T-helper 1 cell treated with Interleukin-12 subunit alpha and Interleukin-12 subunit beta and Interleukin-4 antibody, amounts not matched to agents 30 μg/mL and 1 μg/mL, for 36 hours (primary cell): ENCODE measurements around the gene ULK1.

Experiments used
- H3K27ac Mint-ChIP-seq: one replicate; pipeline ENCODE4 v1.8.0; 2021; ENCODE audit warnings: mild to moderate bottlenecking, mixed read lengths
- H3K27me3 Mint-ChIP-seq: one replicate; pipeline ENCODE4 v1.8.0; 2021; ENCODE audit warnings: low read depth, mixed read lengths
- H3K36me3 Mint-ChIP-seq: one replicate; pipeline ENCODE4 v1.8.0; 2021; ENCODE audit warnings: low read depth, mixed read lengths
- H3K4me1 Mint-ChIP-seq: one replicate; pipeline ENCODE4 v1.8.0; 2021; ENCODE audit warnings: low read depth, mixed read lengths
- H3K4me3 Mint-ChIP-seq: one replicate; pipeline ENCODE4 v1.8.0; 2021; ENCODE audit warnings: mild to moderate bottlenecking, moderate library complexity, mixed read lengths
- H3K9me3 Mint-ChIP-seq: one replicate; pipeline ENCODE4 v1.8.0; 2021; ENCODE audit warnings: mixed read lengths

ULK1 gene

GRCh38 chr12:131905630-131906091 is 11.2 kb downstream of the ULK1 start:
- no peaks in the 10 kb centered on the region for H3K36me3 Mint-ChIP-seq
- no peaks in the 10 kb centered on the region for H3K27me3 Mint-ChIP-seq
- H3K27ac Mint-ChIP-seq: no peak overlapping the region
- H3K4me1 Mint-ChIP-seq: peaks cover 4% of the 10 kb centered on the region
- no peaks in the 10 kb centered on the region for H3K9me3 Mint-ChIP-seq
- H3K4me3 Mint-ChIP-seq: no peak overlapping the region

DNA sequence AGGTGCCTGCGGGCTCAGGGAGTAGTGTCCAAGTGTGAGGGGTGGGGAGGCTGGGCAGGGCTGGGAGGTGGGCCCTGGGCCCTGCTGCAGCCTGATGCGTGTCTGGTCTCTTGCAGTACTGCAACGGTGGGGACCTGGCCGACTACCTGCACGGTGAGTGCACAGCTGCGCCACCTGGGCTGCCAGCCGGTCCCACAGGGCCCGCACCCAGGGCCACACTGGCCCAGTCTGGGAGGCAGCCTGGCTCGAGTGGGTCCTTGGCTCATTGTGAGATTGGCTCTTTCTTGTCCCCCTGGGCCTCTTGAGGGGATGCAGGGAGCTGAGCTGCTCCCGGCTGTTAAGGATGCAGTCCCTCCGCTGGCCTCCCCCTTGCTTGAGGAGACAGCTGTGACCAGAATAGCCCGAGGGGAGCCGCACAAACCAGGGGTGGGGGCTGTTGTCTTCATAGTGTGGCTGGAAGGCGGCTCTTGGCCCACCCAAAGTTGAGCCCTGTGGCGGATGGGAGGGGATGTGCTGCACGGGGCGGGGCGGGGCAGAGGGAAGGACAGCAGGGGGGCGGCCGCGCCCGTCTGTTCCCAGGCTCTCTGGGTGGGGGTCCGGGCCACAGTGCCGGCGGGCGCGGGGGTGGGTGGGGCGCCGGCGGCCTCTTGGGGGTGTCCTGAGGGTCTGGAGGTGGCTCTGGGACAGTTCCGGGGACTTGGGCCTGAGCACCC is 13.1 kb downstream of the ULK1 start:
- Mint-ChIP-seq H3K27me3 (no peaks in the 10 kb centered on the region), H3K4me1 (peaks cover 4% of the 10 kb centered on the region), H3K36me3 (no peaks in the 10 kb centered on the region), H3K4me3 (no peak overlapping the region), H3K9me3 (no peaks in the 10 kb centered on the region), H3K27ac (no peak overlapping the region)

GRCh38 chr12:131908092-131909080 is 14.0 kb downstream of the ULK1 start:
- Mint-ChIP-seq H3K9me3 (no peaks in the 10 kb centered on the region), H3K27ac (no peak overlapping the region), H3K4me3 (no peak overlapping the region), H3K27me3 (no peaks in the 10 kb centered on the region), H3K4me1 (peaks cover 4% of the 10 kb centered on the region), H3K36me3 (no peaks in the 10 kb centered on the region)

DNA sequence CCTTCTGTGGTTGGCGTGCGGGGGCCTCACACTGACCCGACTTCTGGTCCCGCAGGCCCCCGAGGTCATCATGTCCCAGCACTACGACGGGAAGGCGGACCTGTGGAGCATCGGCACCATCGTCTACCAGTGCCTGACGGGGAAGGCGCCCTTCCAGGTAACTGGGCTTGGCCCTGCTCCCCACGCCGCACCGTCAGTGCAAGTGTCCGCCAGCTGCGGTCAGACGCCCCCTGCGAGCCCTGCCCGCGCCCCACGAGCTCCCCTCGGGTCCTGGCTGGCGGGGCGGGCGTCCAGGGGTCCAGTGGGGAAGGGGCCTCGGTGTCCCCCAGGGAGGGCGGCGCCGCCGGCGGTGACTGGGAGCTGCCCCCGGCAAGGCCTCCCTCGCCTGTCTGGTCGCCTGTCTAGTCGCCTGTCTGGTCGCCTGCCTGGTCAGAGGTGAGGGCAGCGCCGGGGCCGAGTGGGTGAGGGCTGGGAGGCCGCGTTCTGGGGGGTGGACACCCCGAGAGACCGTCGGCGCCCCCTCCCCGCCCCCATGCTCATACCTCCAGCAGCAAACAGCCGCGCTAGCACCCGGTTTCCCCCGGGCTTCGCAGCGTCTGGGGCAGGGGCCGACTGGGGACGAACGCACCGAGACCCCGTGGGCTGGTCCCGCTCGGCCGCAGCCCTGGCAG is 14.8 kb downstream of the ULK1 start:
- Mint-ChIP-seq H3K27ac (no peak overlapping the region), H3K9me3 (no peaks in the 10 kb centered on the region), H3K4me1 (peaks cover 4% of the 10 kb centered on the region), H3K4me3 (no peak overlapping the region), H3K36me3 (no peaks in the 10 kb centered on the region), H3K27me3 (no peaks in the 10 kb centered on the region)

DNA sequence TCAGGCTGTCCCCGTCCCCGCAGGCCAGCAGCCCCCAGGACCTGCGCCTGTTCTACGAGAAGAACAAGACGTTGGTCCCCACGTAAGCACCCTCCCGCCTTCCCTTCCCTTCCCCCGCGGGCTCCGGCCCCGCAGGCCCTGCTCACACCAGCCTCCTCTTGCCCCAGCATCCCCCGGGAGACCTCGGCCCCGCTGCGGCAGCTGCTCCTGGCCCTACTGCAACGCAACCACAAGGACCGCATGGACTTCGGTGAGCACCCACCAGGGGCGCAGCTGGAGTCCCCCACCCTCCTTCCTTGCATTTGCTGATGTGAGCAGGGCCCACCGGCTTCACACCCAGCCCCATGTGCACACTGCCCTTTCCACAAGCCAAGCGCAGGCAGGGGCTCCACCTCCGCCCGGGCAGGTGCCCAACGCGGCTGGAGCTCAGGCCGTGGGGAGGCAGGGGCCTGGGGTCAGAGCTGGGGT is 15.4 kb downstream of the ULK1 start:
- Mint-ChIP-seq H3K36me3 (no peaks in the 10 kb centered on the region), H3K27ac (no peak overlapping the region), H3K9me3 (no peaks in the 10 kb centered on the region), H3K27me3 (no peaks in the 10 kb centered on the region), H3K4me1 (peaks cover 4% of the 10 kb centered on the region), H3K4me3 (no peak overlapping the region)

GRCh38 chr12:131910302-131911027 is 16.0 kb downstream of the ULK1 start:
- H3K27ac Mint-ChIP-seq: no peak overlapping the region
- H3K4me3 Mint-ChIP-seq: no peak overlapping the region
- peaks cover 3% of the 10 kb centered on the region for H3K4me1 Mint-ChIP-seq
- H3K27me3 Mint-ChIP-seq: no peaks in the 10 kb centered on the region
- H3K36me3 Mint-ChIP-seq: no peaks in the 10 kb centered on the region
- no peaks in the 10 kb centered on the region for H3K9me3 Mint-ChIP-seq

GRCh38 chr12:131911028-131911650 is 16.7 kb downstream of the ULK1 start:
- Mint-ChIP-seq H3K27me3 (no peaks in the 10 kb centered on the region), H3K27ac (no peak overlapping the region), H3K36me3 (no peaks in the 10 kb centered on the region), H3K4me3 (no peak overlapping the region), H3K9me3 (no peaks in the 10 kb centered on the region), H3K4me1 (no peaks in the 10 kb centered on the region)

DNA sequence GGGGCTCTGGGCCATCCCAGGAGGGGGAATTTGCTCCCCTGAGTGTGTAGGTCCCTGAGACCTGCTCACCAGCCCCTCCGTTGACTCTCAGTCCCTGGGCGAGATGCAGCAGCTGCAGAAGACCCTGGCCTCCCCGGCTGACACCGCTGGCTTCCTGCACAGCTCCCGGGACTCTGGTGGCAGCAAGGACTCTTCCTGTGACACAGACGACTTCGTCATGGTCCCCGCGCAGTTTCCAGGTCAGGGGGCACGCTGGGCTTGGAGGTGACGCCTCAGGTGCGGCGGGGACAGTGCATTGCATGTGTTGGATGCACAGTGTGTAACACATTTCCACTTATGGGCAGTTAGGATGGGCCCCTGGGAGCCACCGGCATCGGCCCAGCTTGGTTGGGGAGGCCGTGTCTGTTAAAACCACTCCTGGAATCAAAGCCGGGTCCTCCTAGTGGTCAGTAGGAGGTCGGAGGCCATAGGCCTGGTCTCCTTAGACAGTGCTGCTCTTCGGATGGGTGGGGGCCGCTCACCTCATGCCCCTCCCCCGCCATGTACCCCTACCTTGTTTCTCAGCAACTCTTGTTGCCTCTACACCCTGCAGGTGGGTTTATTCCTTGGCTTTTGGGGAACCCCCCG is 17.5 kb downstream of the ULK1 start:
- Mint-ChIP-seq H3K4me1 (no peaks in the 10 kb centered on the region), H3K27me3 (no peaks in the 10 kb centered on the region), H3K4me3 (no peak overlapping the region), H3K27ac (no peak overlapping the region), H3K9me3 (no peaks in the 10 kb centered on the region), H3K36me3 (no peaks in the 10 kb centered on the region)

DNA sequence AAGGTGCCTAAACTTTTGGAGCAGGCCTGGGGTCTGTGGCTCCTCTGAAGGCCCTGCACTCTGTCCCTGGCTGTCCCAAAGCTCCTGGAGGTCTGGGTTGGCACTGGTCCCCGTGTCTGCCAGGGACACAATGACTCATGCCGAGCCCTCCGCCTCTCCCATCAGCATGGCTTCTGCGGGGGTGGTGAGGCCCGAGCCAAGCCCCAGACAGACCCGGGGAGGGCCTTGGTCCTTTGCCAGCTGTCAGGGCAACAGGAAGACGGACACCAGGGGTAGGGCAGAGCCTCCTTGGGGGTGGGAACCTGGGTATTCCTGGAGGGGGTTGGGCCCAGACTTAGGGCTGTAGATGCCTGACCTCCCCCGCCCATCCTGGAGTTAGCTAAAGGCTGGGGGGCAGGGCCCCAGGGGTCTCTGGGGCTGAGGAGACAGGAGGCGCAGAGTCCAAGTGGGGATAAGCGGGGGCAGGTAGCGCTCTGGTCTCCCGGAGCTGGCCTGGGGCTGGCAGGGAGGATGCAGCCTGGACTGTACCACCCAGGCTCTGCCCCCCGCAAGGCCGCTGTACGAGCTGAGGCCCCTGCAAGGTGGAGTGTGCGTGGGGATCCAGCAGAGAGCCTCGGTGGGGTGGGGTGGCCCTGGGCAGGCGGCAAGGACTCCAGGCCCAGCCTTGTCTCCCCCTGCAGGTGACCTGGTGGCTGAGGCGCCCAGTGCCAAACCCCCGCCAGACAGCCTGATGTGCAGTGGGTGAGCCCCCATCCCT is 18.3 kb downstream of the ULK1 start:
- H3K27me3 Mint-ChIP-seq: no peaks in the 10 kb centered on the region
- H3K4me3 Mint-ChIP-seq: no peak overlapping the region
- no peaks in the 10 kb centered on the region for H3K36me3 Mint-ChIP-seq
- no peaks in the 10 kb centered on the region for H3K4me1 Mint-ChIP-seq
- H3K9me3 Mint-ChIP-seq: no peaks in the 10 kb centered on the region
- no peak overlapping the region for H3K27ac Mint-ChIP-seq

DNA sequence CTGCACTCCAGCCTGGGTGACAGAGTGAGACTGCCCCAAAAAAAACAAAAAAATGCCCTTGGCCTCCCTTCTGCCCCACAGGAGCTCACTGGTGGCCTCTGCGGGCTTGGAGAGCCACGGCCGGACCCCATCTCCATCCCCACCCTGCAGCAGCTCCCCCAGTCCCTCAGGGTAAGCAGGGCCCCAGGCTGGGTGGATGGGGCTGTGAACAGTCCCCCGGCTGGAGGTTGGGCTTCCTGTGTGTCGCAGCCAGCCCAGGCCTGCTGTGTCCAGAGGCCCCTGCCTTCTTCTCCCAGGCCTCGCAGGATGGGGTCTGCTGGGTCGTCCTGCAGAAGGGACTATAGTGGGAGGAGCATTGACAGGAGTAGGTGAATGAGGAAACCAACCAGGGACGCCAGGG is 19.2 kb downstream of the ULK1 start:
- Mint-ChIP-seq H3K27ac (no peak overlapping the region), H3K27me3 (no peaks in the 10 kb centered on the region), H3K9me3 (no peaks in the 10 kb centered on the region), H3K4me1 (no peaks in the 10 kb centered on the region), H3K36me3 (no peaks in the 10 kb centered on the region), H3K4me3 (no peak overlapping the region)

GRCh38 chr12:131914179-131914702 is 19.8 kb downstream of the ULK1 start:
- H3K9me3 Mint-ChIP-seq: no peaks in the 10 kb centered on the region
- H3K4me1 Mint-ChIP-seq: no peaks in the 10 kb centered on the region
- H3K27ac Mint-ChIP-seq: no peak overlapping the region
- no peak overlapping the region for H3K4me3 Mint-ChIP-seq
- no peaks in the 10 kb centered on the region for H3K27me3 Mint-ChIP-seq
- no peaks in the 10 kb centered on the region for H3K36me3 Mint-ChIP-seq

GRCh38 chr12:131915000-131915689 is 20.7 kb downstream of the ULK1 start:
- Mint-ChIP-seq H3K9me3 (no peaks in the 10 kb centered on the region), H3K36me3 (no peaks in the 10 kb centered on the region), H3K27me3 (no peaks in the 10 kb centered on the region), H3K4me1 (no peaks in the 10 kb centered on the region), H3K27ac (no peak overlapping the region), H3K4me3 (no peak overlapping the region)
